NB4 (cell line): ENCODE results near the gene IMMP2L.

ENCODE experiments used
- CTCF ChIP-seq: IDR thresholded peaks from one replicate; pipeline ENCODE4 v1.5.1; 2012; ENCODE audit warnings: low read depth, low read length
- POLR2A ChIP-seq: IDR thresholded peaks from 2 replicates; pipeline ENCODE4 v1.6.1; 2011; ENCODE audit warnings: mild to moderate bottlenecking; ENCODE audit not compliant: insufficient read length; ENCODE audit errors: extremely low read depth

GRCh38 chr7:111436608-111437007 lies 125.7 kb downstream of the IMMP2L start:
- no peak for TF ChIP-seq POLR2A
- TF ChIP-seq CTCF = no peak
